ENCODE data around the gene CARMIL1.
"Not testable (repeated sequence)": the region's sequence is repeated elsewhere in the genome, so short reads cannot be mapped to it uniquely, and the experiment has no call there.

CARMIL1 gene

GRCh38 chr6:25366903-25367545 lies 87.8 kb downstream of the CARMIL1 start:
- no peak for DNase-seq (ENCODE audit: low read depth in 2 of 2)

- no peak for DNase-seq (ENCODE audit: low read depth in 2 of 2)
These were observed 89.9 kb downstream of the CARMIL1 start for GRCh38 chr6:25369036-25369432.

- no peak for DNase-seq (ENCODE audit: low read depth in 2 of 2)
These were observed 90.4 kb downstream of the CARMIL1 start for GRCh38 chr6:25369433-25370177.

GRCh38 chr6:25370178-25371036 lies 91.2 kb downstream of the CARMIL1 start:
- DNase-seq (ENCODE audit: low read depth in 2 of 2), result no peak

- no peak for DNase-seq (ENCODE audit: low read depth in 2 of 2)
These were observed 91.8 kb downstream of the CARMIL1 start for GRCh38 chr6:25371037-25371347.

GRCh38 chr6:25375125-25375524 lies 96.0 kb downstream of the CARMIL1 start:
- no peak for DNase-seq (ENCODE audit: low read depth in 2 of 2)

GRCh38 chr6:25377664-25378063 lies 98.5 kb downstream of the CARMIL1 start:
- no peak for DNase-seq (ENCODE audit: low read depth in 2 of 2)

- no peak for DNase-seq (ENCODE audit: low read depth in 2 of 2)
These were observed 101.9 kb downstream of the CARMIL1 start for GRCh38 chr6:25381077-25381476.

GRCh38 chr6:25382476-25382875 lies 103.3 kb downstream of the CARMIL1 start:
- not testable (repeated sequence) for DNase-seq (ENCODE audit: low read depth in 2 of 2)

GRCh38 chr6:25384234-25384633 lies 105.1 kb downstream of the CARMIL1 start:
- no peak for DNase-seq (ENCODE audit: low read depth in 2 of 2)

- DNase-seq (ENCODE audit: low read depth in 2 of 2), result no peak
These were observed 105.8 kb downstream of the CARMIL1 start for GRCh38 chr6:25384967-25385366.

- DNase-seq (ENCODE audit: low read depth in 2 of 2), result no peak
These were observed 108.3 kb downstream of the CARMIL1 start for GRCh38 chr6:25387483-25387882.

GRCh38 chr6:25387911-25388310 lies 108.7 kb downstream of the CARMIL1 start:
- DNase-seq (ENCODE audit: low read depth in 2 of 2), result no peak

- DNase-seq (ENCODE audit: low read depth in 2 of 2), result no peak
These were observed 109.6 kb downstream of the CARMIL1 start for GRCh38 chr6:25388776-25389175.

- no peak for DNase-seq (ENCODE audit: low read depth in 2 of 2)
These were observed 110.3 kb downstream of the CARMIL1 start for GRCh38 chr6:25389471-25389870.

GRCh38 chr6:25392372-25392771 lies 113.2 kb downstream of the CARMIL1 start:
- no peak for DNase-seq (ENCODE audit: low read depth in 2 of 2)

- no peak for DNase-seq (ENCODE audit: low read depth in 2 of 2)
These were observed 116.6 kb downstream of the CARMIL1 start for GRCh38 chr6:25395731-25396130.

GRCh38 chr6:25397406-25397805 lies 118.2 kb downstream of the CARMIL1 start:
- DNase-seq (ENCODE audit: low read depth in 2 of 2), result no peak

GRCh38 chr6:25399885-25400284 lies 120.7 kb downstream of the CARMIL1 start:
- no peak for DNase-seq (ENCODE audit: low read depth in 2 of 2)

GRCh38 chr6:25401711-25402110 lies 122.5 kb downstream of the CARMIL1 start:
- DNase-seq (ENCODE audit: low read depth in 2 of 2), result no peak

GRCh38 chr6:25402125-25402524 lies 123.0 kb downstream of the CARMIL1 start:
- no peak for DNase-seq (ENCODE audit: low read depth in 2 of 2)

- DNase-seq (ENCODE audit: low read depth in 2 of 2), result no peak
These were observed 124.0 kb downstream of the CARMIL1 start for GRCh38 chr6:25403150-25403549.

GRCh38 chr6:25404091-25404490 lies 124.9 kb downstream of the CARMIL1 start:
- no peak for DNase-seq (ENCODE audit: low read depth in 2 of 2)
